GM19463 (cell line): ENCODE results near the gene BRD2.
"Not testable (repeated sequence)": the region's sequence is repeated elsewhere in the genome, so short reads cannot be mapped to it uniquely, and the experiment has no call there.

Source experiments
- ATAC-seq: cut with Tn5 transposase; IDR thresholded peaks from one replicate; pipeline ENCODE4 v1.9.1; 2021; ENCODE audit warnings: mild to moderate bottlenecking, moderate library complexity; ENCODE audit not compliant: unreplicated experiment

Gene BRD2

GRCh38 chr6:32968093-32968866, at the start of gene BRD2:
BRD2 (plus strand) TSS chr6:32968594; CDS start chr6:32972899, 4,305 bp downstream.
- ATAC-seq = no peak

GRCh38 chr6:32920715-32921114, 47.7 kb upstream of the BRD2 start:
- no peak for ATAC-seq

GRCh38 chr6:32922083-32922482, 46.3 kb upstream of the BRD2 start:
- no peak for ATAC-seq

GRCh38 chr6:32931211-32931610, 37.2 kb upstream of the BRD2 start:
- ATAC-seq = no peak

GRCh38 chr6:32932132-32932868, 36.1 kb upstream of the BRD2 start:
- ATAC-seq = no peak

- ATAC-seq = no peak
Measured at GRCh38 chr6:32933661-32934085, 34.7 kb upstream of the BRD2 start.

DNA sequence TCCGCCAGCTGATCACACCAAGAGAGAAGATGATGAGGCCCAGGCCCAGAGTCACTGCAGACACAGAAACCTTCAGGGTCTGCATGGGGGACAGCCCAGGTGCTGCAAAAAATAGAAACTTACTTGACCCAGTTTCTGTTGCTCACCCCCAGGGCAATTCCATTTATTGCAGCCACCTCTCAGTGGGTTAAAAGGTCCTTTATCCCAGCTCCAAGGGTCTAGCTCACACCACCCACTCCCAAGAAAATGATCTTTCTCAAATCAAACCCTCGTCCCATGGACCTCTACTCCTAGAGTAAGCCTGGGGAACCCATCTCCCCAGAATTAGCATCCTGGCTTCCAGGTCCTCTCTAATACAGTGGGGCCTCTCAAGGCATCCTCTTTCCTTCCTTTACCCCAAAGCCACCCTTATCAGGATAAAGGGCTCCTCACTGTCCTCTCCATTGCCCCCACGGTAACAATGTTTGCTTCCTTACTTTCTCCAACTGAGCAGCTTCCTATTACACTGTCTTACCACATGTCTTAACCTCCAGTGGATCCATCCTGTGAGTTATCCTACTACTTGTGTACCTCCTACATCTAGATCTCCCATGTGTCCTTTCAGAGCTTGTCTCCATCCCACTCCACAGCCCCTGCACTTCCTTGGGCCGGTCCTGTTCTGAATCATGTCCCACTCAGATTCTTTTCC, 32.7 kb upstream of the BRD2 start:
- no peak for ATAC-seq

- no peak for ATAC-seq
Measured at GRCh38 chr6:32936239-32937152, 31.9 kb upstream of the BRD2 start.

- no peak for ATAC-seq
Measured at GRCh38 chr6:32937230-32937633, 31.2 kb upstream of the BRD2 start.

DNA sequence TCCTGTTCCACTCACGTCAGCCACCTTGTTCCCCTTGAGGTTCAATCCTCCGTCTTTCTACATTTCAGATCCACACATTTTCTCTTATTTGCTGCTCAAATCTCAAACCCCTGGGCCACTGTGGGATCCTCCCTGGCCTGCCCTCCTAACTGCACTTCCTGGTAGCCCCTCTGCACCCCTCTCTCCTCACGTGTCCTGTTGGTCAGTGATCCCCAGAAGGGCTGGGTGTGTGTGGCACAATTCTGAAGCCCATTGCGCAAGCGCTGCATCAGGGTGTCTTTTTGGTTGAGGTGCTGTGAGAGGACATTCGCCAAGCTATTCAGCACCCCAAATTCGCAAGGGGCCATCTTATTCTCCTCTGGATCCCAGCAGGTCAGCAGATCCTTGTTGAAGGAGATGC, 29.9 kb upstream of the BRD2 start:
- no peak for ATAC-seq

- peak; percentile 51 for ATAC-seq
Measured at GRCh38 chr6:32940656-32941213, 27.7 kb upstream of the BRD2 start, which contains the start of gene HLA-DMB. HLA-DMB (minus strand) TSS chr6:32941028; CDS start chr6:32940807, 221 bp downstream.

GRCh38 chr6:32941214-32941768, 27.1 kb upstream of the BRD2 start:
- peak; percentile 64 for ATAC-seq

DNA sequence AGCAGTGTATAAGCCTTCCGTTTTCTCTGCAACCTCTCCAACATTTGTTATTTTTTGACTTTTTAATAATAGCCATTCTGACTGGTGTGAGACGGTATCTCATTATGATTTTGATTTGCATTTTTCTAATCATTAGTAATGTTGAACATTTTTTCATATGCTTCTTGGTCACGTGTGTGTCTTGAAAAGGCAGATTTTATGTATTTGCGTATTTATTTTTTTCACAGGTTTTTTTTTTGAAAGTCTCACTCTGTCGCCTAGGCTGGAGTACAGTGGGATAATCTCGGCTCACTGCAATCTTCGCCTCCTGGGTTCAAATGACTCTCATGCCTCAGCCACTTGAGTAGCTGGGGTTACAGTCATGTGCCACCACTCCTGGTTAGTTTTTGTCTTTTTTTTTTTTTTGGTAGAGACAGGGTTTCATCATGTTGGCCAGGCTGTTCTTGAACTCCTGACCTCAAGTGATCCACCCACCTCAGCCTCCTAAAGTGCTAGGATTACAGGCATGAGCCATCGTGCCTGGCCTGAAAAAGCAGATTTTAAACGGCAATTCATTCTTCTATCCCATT, 25.8 kb upstream of the BRD2 start:
- not testable (repeated sequence) for ATAC-seq

GRCh38 chr6:32943864-32944649, 24.3 kb upstream of the BRD2 start:
- peak; percentile 36 for ATAC-seq

DNA sequence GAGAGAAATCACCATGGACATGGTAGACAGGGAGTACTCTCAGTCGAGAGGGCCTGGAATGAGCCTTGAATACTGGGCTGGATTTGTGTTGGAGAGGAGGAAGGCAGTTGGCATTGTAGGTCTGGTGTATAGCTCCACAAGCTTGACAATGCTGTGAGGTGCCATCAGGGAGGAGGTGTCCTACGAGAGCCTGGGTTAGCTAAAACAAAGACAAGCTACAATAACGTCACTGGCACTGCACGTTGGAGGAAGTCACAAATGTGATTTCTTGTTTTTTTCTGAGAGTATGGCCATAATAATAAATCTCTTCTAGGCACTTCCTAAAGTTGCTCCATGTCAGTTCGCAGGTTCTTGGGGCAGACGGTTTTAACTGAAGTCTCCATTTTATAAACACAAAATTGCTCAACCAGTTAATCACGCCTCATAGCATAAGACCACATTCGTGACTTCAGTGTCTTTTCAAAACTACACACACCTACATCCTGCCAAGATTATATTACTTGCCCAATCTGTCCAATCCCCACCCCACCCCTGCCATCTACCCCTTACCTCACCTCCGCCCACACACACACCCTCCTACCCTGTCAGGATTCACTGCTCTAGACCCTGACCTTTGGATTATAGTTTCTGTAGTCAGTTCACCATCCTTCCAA, 23.2 kb upstream of the BRD2 start:
- ATAC-seq = no peak

DNA sequence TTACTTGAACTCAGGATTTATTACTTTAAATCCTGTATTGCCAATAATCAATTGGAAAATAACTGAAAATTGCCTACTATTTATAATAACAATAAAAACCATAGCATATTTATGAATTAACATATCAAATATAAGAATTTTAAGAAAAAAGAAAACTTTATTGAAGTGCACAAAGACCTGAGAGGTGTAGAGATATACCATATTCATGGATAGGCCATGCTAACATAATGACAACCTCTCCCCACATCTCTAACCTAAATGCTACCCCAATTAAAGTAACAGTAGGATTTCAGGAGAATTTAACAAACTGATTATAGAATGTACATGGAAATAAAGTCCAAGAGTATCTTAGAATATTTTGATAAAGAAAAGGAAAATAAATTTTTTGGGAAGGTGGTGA, 22.4 kb upstream of the BRD2 start:
- no peak for ATAC-seq

GRCh38 chr6:32946893-32947292, 21.5 kb upstream of the BRD2 start:
- ATAC-seq = no peak
